HEK293 (cell line): Measurements from ENCODE around the gene MYLK2.

Experiments
- ZBTB49 ChIP-seq: fragments of 450-650 bp; formaldehyde crosslinking; IDR thresholded peaks from 2 replicates; pipeline ENCODE4 v1.5.1; 2016; ENCODE audit warnings: missing biosample characterization, missing genetic modification characterization, low read depth
- ZNF768 ChIP-seq: fragments of 450-650 bp; formaldehyde crosslinking; IDR thresholded peaks from 2 replicates; pipeline ENCODE4 v1.5.1; 2018; ENCODE audit warnings: missing biosample characterization, mild to moderate bottlenecking, missing genetic modification characterization
- ZNF777 ChIP-seq: fragments of 450-650 bp; formaldehyde crosslinking; IDR thresholded peaks from 2 replicates; pipeline ENCODE4 v1.5.1; 2017; ENCODE audit warnings: missing biosample characterization, missing genetic modification characterization, borderline replicate concordance

- TF ChIP-seq ZNF777 (tag by site-specific recombination) (no peak), ZNF768 (no peak), ZBTB49 (tag by site-specific recombination) (no peak)
These were observed 27.6 kb downstream of the MYLK2 start for GRCh38 chr20:31846793-31847138.
